GM18520 (cell line): ENCODE data around the gene ATG7.
"Not testable (repeated sequence)": the region's sequence is repeated elsewhere in the genome, so short reads cannot be mapped to it uniquely, and the experiment has no call there.

Experiments
- ATAC-seq: cut with Tn5 transposase; IDR thresholded peaks from one replicate; pipeline ENCODE4 v1.9.1; 2021; ENCODE audit not compliant: unreplicated experiment

ATG7 gene

DNA sequence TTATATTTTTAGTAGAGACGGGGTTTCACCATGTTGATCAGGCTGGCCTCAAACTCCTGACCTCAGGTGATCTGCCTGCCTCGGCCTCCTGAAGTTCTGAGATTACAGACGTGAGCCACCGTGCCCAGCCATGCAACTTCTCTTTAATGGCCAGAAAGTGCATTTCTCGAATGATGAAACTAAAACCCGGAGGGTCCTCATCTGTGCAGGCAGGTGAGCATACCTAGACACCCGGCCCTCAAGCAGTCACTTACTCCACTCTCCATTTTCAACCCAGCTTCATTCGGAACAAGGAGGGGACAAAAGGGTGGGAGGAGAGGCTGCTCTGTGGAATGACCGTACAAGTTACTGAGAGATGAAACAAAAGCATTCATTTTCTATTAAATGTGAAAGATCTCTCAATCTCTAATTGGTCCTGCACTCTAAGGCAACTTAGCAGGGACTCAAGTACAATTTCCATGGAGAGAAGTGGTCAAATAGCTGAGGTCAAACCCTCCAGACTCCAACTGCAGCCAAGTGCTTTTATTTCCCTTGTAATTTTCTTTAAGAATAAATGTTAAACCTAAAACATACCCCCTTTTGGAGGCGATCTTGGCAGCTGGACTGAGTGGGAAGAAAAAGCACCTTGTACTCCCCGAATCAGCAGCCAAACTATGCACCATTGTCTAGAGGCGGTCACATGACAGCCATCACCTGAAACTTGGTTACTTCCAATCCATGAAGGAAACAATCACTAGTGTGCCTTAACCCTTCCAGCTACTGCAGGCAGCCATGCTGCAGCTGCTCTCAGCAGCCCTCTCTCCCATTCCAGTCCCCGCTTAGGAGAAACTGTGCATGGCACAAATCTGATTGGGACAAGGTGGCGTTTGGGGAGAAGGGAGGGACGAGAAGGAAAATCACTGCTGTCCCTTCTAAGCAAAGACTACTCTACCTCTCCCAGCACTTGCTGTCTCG, 309.3 kb downstream of the ATG7 start:
- no peak for ATAC-seq

DNA sequence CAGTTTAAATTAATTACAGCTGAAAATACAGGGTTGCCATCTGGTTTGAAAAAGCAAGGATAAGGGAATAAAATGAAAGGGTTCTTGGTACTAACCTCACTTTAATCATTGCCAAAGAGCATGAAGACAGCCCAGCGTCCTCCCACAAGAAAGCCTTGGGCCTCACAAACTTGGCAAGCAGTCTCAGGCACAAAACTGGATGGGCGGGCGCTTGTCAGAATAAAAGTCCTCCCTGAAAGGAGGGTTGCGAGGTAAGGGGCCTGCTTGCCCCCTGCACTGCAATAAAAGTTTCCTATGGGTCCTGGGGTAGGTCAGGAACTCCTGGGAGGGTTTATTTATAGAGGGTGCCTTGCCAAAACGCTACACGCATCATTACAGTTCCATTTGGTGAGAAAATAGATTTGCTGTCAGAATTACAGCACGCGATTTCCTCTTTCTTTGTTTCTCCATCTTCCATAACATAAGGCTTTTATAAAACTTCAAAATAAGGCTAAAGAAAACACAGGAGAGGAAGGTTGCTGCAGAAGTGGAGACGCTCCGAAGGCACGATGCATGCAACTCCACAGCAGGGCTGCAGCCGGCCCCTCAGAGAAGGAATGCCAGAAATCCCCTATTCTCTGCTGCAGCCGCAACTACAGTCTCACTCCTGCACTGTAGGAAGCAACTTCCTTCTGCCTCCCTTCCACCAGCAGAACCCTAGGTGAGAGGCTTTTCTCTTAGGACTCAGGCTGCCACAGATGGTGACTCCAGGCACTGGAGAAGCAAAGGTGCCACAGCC, 310.2 kb downstream of the ATG7 start:
- ATAC-seq = no peak

DNA sequence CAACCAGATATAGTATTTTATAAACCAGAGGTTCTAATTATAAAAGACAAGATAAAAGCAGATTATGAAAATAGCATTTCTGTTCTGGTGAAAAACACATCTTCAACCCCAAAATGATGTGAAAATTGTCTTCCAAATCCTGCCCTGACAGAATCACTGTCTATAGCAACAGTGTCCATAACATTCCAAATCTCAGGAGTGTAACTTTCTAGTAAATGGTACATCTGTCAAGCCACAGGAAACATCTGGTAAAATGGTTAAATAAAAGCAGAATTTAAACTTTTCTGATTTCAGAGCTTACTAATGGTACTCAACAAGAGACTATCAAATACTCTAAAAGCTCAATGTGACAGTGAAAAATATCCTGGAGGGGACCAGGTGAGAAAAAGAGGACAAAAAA, 311.0 kb downstream of the ATG7 start:
- no peak for ATAC-seq

DNA sequence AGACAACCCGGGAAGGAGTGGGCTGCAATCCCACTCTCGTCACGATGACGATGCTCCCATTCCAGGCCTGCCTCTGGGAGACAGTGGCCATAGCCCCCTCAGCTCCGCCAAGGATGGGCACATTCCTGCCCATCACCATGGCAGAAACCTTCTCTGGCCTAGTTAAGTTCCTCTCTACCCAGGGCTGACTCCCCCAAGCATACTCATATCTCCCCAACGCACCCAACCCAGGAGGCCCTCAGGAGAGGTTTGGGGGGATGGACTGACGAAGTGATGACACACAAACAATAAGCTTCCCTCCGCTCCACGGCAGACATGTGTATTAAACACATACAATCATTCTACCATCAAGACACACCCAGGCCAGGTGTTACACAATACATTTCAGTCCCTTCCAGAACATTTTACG, 311.4 kb downstream of the ATG7 start:
- ATAC-seq = no peak

DNA sequence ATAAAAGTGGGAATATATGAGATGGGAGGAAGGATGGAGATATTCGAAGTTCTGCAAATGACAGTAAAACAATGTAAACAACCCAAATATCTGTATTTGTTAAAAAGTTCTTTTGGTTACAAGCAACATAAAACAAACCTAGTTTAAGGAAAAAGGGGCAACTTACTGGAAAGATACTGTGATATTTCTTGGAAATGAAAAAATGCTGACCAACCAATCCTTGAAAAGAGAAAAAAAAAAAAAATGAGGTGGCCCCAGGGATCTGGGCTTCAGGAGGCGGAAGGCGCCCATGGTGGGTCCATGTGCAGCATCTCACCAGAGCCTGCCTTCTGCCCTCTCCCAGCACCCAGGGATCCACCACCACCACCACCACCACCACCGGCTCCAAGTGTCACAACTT, 312.4 kb downstream of the ATG7 start:
- no peak for ATAC-seq

DNA sequence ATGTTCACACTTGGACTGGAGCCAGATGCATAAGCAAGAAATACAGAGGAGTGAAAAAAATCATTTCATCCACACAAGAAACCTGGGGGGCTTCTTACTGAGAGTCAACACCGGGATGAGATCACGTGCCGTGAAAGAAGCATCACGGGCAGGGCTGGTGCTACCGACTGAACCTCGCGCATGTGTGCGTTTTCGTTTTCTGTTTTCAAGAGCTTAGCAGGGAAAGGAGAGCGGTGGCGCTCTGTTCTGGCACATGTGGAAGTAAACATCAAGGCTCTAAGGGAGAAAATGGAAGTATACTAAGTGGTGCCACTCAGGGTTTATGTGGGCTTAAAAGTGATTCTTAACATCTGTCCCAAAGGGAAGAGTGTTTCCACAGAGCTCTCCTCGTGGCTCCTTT, 315.6 kb downstream of the ATG7 start:
- ATAC-seq = no peak

DNA sequence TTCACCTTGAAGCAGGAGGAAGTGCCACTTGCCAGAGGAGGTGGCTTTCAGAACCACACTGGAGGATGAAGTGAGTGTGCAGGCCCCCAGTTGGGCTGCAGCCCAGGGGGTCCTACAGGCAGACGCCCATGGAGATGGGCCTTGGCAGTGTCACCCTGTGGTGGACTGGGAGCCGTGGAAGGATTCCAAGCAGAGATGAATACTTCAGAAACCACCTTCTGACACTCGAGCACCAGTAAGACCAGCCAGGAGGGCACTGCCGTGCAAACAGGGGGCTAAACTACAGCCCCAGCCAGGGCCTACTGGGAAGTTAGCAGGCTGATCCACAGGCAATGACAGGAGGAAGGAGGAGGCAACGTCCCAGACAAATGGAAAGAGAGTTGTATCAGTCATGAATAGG, 316.1 kb downstream of the ATG7 start:
- no peak for ATAC-seq

DNA sequence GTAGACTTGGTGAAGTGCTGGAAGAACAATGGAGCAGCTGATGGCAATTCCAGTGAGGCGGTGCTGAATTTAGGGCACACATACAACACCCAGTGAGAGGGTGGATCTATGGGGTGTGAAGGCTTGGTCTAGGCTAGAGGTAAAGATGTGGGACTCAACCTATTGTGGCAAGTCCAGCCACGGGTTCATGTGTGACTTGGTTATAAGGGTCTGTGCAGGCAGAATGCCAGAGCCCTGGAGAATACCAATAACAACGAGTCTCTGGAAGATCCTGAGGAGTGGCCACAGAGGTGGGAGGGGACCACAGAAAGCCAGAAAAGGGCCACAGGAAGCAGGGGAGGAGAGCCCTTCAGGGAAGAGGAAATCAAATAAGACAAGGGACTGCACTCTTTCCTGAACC, 316.6 kb downstream of the ATG7 start:
- no peak for ATAC-seq

DNA sequence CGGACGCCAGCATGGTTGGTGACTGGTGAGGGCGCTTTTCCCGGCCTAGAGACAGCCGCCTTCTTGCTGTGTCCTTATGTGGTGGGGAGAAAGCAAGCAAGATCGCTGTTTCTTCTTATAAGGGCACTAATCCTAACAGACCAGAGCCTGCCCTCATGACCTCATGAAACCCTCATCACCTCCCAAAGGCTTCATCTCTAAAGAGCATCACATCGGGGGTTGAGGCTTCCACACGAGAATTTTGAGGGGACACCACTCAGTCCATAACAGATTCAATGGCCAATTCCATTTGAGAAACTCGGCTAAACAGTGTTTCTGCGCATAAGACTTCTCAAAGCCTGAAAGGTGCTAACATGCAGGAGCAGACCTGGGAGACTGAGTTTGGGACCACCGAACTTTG, 317.5 kb downstream of the ATG7 start:
- no peak for ATAC-seq

DNA sequence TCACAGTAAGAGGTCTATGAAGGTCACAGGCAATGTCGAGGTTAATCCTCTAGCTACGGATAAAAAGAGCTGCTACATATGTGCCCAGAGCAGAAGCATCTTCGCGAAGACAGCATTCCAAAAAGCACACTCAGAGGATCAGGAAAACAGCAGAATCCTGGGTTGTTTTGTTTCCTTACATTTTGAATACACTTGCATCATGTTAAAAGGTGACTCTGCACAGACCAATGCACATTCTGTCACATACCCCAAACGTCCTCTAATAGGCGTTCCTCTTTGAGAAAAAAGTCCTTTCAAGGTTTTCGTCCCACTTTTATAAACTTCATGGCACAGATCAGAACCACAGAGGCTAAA, 318.8 kb downstream of the ATG7 start:
- no peak for ATAC-seq

DNA sequence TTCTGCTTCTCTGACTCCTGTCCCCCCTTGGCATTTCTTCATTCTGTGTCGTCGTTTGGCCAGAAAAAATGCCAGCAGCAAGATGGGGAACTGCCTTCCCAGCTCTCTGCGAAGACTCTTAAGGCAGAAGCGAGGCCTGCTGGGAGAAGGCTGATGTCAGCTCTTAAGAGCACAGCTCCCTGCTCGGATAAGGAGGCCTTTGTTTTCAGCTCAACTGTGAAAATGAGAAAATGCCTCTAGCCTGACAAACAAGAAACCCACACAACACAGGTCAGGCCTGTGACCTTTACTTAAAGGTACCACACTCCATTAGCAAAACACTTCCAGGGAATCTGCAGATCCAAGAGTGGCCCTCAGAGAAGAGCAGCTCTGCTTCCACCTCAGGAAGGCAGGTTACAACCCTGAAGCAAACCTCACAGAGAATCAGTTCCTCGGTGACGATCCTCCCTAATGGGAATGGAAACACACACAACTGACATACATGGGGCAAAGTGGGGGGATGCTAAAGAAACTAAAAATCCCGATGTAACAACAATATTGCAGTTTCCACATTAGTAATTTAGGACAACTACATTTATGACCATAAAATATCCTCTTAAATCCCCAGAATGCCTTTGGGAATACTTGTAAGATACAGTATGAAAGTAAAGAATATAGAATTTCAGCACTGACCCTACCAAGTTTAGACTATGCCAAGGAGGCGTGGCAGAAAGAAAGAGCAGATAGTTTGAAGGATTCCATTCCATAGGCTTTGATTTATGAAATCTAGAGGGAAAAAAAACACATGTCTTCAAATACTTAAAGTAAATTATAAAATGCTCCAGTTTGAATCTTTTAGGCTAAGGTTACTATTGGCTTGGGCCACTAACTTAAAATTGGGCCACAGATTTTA, 319.4 kb downstream of the ATG7 start:
- no peak for ATAC-seq

DNA sequence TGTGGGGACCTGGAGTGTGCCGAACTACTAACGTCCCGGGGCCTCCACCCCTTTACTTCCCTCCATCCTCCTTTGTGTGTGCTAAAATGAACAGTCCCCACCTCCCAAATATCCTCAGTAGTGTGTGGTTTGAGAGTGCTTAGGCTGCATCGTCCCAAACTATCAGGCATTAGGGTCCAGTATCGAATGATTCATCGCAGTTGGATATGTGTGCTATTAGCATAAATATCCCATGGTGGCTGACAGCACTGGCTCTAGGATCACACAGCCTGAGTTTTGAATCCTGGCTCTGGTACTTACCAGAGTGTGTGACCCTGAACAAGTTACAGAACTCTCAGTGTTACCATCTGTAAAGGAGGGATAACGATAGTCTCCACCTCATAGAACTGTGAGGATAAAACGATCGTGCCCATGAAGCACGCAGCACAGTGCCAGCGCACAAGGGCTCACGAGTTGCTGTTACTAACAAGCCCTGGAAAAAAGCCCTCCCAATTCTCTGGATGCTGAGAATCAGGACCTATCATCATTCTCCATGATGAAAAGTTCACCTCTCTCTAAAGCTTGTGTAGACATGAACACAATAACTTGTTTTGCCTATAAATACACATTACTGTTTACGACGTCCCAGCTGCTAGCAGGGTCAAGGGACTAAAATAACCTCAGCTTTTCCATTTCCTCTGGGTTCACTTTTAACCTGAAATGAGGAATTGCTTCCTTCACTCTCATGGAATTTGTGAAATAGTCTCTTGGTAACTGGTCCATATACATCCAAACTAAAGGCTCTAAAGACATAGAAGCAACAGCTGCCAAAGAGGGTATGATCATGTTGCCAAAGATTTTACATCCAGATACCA, 320.5 kb downstream of the ATG7 start:
- ATAC-seq = no peak

DNA sequence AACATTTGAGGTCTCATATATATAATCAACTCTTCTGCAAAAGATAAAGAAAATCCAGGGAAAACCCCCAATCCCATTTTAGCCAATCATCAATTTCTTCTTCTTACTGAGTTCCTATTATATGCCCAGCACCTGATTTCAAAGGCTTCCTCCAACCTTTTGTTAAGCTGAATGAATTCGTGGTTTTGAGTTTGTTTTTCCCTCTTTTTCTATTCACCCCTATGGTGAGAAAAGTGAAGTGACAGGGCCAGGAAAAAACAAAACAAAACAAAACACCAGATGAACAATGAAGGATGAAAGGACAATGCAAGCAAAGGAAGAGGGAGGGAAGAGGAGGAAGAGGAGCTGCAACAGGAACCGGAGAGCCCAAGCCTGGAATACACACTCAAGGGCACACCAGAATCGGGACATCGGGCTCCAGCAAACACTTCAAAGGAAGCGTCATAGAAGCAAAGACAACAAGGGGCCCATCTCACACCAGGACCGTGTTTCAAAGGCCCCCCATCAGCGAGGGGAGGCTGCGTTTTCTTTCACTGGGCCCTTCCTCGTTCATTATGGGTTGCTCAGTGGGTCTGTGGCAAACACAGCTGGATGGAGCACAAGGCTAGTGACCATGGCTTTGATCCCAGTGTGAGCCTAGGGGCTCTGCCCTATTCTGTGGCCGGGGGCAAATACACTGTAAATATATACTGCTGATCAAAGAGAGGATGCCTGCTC, 321.3 kb downstream of the ATG7 start:
- no peak for ATAC-seq

DNA sequence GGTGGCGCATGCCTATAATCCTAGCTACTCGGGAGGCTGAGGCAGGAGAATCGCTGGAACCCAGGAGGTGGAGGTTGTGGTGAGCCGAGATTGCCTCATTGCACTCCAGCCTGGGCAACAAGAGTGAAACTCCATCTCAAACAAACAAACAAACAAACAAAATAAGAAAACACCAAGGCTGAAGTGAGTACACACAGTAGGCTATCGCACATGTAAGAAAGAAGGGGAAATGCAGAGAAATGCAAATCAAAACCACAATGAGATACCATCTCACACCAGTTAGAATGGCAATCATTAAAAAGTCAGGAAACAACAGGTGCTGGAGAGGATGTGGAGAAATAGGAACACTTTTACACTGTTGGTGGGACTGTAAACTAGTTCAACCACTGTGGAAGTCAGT, 322.8 kb downstream of the ATG7 start:
- not testable (repeated sequence) for ATAC-seq

DNA sequence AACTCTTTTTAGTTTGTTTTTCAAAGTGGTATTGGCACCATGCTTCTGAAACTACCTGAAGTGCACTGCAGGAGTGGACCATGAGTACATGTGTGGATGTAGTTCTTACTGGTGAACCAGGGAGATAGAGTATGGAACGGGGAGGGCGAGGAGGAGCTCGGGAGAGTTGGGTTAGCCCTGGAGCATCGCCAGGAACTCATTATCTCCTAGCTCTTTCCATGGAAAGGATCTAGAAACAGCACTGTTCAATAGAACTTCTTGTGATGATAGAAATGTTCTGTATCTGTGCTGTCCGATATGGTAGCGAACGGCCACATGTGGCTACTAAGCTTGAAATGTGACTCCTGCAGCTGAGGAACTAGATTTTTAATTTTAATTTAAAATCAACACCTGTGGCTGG, 324.2 kb downstream of the ATG7 start:
- ATAC-seq = no peak

DNA sequence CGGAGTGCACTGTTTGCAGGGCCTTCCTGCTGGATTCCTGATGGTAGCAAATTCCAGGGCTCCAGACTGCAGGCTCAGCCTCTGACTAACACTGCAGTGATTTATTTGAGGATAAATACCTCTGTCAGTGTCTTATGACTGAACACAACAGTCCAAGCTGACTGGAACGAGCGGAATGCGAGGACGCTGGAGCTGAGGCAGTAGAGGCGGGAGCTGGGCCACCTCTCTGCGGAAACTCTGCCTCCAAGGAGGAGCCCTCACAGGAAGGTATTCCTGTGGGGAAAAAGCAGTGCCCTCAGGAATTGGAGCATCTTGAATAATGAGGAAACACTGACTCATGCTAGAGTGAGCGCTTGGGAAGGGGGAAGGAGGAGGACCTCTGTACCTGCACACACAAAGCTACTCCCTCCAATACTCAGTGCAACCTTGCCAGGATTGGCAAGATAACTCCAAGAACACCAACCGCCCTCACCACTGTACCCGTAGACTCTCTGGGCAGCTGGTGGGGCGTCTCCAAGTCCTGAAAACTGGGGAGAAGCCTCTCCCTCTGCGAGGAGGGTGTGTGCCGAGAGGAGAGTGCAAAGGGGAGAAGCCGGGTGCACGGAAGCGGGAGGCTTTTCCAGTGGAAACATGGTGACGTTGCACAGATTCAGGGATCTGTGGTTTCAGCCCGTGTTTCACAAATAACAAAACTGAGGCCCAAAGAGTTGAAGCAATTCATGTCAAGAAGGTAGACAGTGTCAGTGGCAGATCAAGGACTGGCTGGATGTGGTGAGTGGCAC, 328.5 kb downstream of the ATG7 start:
- no peak for ATAC-seq

DNA sequence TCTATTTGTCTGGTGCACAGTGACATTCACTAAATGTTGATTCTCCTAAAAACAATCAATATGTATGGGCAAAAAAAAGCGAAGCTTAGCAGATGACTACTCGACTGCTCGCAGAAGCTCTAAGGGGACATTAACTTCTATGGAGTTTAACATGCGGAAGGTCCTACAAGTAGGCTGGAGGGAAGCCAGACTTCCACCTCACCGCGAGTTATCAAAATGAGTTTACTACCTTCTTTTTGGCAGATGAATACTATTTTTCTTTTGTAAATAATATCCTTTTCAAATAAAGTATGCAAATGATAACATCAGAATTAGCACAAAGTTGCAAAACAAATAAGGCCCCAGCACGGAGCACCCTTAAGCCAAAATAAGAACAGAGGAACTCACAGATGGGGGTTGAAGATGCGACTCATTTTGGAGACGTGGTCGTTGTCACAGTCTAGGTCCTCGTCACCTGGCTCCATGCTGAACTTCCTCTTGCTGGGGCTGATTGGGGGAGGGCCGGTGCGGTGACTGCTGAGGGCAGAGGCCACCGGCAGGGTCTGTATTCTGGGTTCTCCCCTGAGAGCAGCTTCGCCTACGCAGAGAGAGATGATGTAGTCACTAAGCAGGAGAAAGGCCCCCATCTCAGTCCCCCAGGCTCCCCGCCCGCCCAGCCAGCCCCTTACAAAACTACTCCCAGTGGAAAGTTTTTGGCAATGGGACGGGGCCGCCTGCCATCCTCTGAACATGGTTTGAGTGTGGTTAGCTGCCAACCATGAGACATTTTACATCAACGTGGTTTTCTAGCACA, 329.4 kb downstream of the ATG7 start:
- no peak for ATAC-seq

DNA sequence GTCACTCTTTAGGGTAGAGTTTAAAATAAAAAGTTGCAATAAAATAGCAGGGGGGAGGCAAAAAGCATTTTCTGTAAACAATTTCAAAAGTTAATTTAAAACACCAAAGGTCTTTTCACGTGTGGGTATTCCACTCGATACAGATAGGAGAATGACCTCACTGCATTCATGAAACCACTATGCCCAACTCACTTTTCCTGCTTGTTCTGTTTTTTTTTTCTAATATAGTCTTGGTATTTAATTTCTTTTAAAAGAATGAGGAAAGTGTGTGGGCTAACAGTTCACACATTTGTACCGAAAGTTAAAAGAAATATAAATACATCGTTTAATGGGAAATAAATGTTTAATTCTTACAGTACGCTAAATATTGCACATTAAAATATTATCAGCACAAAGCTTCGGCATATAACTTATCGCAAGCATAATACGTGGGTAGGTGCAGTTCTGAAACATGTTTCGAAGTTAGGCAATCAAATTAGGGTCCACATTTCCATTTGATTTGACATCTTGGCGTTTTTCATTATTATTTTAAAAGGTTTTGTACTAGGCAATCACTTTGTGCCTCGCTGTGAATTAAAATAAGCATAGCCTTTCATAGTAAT, 330.1 kb downstream of the ATG7 start:
- ATAC-seq = no peak
